ENCODE data around the gene CPA5.

Gene CPA5

DNA sequence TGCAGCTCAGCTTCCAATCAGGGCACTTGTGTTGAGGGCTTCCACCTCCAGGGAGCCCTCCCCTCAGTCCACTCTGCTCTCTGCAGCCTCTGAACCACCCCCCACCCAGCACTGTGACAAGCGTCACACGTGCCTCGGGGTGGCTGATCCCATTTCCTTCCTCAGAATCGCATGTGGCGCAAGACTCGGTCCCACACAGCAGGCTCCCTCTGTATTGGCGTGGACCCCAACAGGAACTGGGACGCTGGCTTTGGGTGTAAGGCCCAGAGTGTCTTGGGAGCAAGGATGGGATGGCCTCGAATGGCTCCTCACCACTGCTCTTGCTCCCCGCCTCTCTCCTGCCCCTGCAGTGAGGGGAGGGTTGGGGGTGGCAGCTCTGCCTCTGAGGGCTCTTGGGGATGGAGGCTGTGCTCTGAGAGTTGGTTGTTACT, 39.8 kb downstream of the CPA5 start:
- Histone ChIP-seq H3K27ac (no peak overlapping the region), H3K4me1 (peaks cover 0 to 16% (median 13%) of the 10 kb centered on the region in 4 donors), H3K9me3 (no peaks in the 10 kb centered on the region), H3K36me3 (no peaks in the 10 kb centered on the region), H3K27me3 (no peaks in the 10 kb centered on the region), H3K4me3 (no peak overlapping the region)
- no peak for DNase-seq
- no peak for TF ChIP-seq CTCF (IDR thresholded peaks at IDR 0.05)
- intact Hi-C loops (cut with DNase I; ENCODE audit: low total_unique reads) = no loop called here

DNA sequence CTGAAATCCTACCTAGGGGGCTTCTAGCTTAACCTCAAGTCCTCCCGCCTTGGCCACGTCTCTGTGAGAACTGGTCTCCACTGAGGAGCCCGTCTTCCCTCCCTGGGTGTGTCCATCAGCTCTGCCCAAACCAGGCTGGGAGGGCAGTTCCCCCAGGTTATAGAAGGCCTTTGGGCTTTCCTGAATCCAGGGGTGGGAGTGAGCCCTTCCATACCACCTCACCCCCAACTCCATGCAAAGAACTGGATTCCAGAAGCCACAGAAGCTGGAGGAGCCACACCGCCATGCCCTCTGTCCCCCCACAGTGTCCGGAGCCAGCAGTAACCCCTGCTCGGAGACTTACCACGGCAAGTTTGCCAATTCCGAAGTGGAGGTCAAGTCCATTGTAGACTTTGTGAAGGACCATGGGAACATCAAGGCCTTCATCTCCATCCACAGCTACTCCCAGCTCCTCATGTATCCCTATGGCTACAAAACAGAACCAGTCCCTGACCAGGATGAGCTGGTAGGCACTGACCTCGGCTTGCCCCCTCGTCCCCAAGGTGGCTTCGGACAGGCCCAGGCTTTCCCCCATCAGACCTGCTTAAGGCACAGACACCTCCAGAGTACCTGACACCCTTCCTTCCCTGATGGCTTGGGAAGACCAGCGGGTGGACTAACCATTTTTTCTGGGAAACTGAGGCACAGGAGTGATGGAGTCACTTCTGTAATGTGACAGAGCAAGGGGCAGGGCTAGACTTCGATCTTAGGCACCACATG, 40.4 kb downstream of the CPA5 start:
- TF ChIP-seq CTCF (IDR thresholded peaks at IDR 0.05) = no peak
- peaks cover 0 to 10% (median 7%) of the 10 kb centered on the region in 4 donors for H3K4me1 ChIP-seq
- H3K4me3 ChIP-seq = no peak overlapping the region
- no peak overlapping the region for H3K27ac ChIP-seq
- intact Hi-C loops (cut with DNase I; ENCODE audit: low total_unique reads) = no loop called here
- no peaks in the 10 kb centered on the region for H3K9me3 ChIP-seq
- H3K27me3 ChIP-seq = no peaks in the 10 kb centered on the region
- H3K36me3 ChIP-seq = no peaks in the 10 kb centered on the region
- DNase-seq = no peak

GRCh38 chr7:130385600-130386066, 41.0 kb downstream of the CPA5 start:
- intact Hi-C loops (cut with DNase I; ENCODE audit: low total_unique reads) = no loop called here
- TF ChIP-seq CTCF (IDR thresholded peaks at IDR 0.05) = no peak
- Histone ChIP-seq H3K36me3 (no peaks in the 10 kb centered on the region), H3K27ac (no peak overlapping the region), H3K27me3 (no peaks in the 10 kb centered on the region), H3K9me3 (no peaks in the 10 kb centered on the region), H3K4me3 (no peak overlapping the region), H3K4me1 (peaks cover 0 to 4% (median under 1%) of the 10 kb centered on the region in 4 donors)
- DNase-seq = no peak

DNA sequence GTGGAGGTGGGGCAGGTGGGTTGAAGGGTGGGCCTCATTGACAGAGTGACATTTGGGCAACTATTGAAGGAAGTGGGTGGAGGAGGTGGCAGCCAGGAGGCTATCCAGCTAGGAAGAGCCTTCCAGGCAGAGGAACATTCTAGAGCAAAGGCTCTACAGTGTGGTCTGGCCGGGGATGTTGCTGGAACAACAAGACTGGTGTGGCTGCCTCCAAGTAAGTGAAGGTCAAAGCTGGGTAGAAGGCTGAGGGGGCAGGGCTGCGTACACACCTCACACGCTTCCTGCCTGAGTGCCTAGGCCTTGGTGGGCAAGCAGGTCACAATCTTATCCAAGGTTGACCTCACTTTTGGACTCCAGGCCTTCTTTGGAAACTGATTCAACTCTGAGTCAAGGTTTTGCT, 42.3 kb downstream of the CPA5 start:
- no peak overlapping the region for H3K27ac ChIP-seq
- intact Hi-C loops (cut with DNase I; ENCODE audit: low total_unique reads) = no loop called here
- DNase-seq = no peak
- no peak overlapping the region for H3K4me3 ChIP-seq
- H3K9me3 ChIP-seq = no peaks in the 10 kb centered on the region
- TF ChIP-seq CTCF (IDR thresholded peaks at IDR 0.05) = no peak
- no peaks in the 10 kb centered on the region for H3K36me3 ChIP-seq
- H3K4me1 ChIP-seq = peaks cover 0 to 5% (median 0%) of the 10 kb centered on the region in 4 donors
- no peaks in the 10 kb centered on the region for H3K27me3 ChIP-seq

GRCh38 chr7:130387306-130387627, 42.7 kb downstream of the CPA5 start:
- peaks cover 0 to 9% (median under 1%) of the 10 kb centered on the region in 4 donors for H3K4me1 ChIP-seq

More at GRCh38 chr7:130387306-130387627, 42.7 kb downstream of the CPA5 start:
- TF ChIP-seq CTCF (IDR thresholded peaks at IDR 0.05) = no peak
- no peak for DNase-seq
- Histone ChIP-seq H3K4me3 (no peak overlapping the region), H3K27ac (no peak overlapping the region), H3K9me3 (no peaks in the 10 kb centered on the region), H3K36me3 (no peaks in the 10 kb centered on the region), H3K27me3 (no peaks in the 10 kb centered on the region)
- intact Hi-C loops (cut with DNase I; ENCODE audit: low total_unique reads) = no loop called here
